C1 segment of cervical spinal cord (tissue), 14 donors: ENCODE data around the gene CDH24.

ENCODE experiments used
- DNase-seq, 14 donors: peaks; one replicate each; lab custom pipeline; 2025; lab: John Stamatoyannopoulos, UW

The CDH24 gene

DNA sequence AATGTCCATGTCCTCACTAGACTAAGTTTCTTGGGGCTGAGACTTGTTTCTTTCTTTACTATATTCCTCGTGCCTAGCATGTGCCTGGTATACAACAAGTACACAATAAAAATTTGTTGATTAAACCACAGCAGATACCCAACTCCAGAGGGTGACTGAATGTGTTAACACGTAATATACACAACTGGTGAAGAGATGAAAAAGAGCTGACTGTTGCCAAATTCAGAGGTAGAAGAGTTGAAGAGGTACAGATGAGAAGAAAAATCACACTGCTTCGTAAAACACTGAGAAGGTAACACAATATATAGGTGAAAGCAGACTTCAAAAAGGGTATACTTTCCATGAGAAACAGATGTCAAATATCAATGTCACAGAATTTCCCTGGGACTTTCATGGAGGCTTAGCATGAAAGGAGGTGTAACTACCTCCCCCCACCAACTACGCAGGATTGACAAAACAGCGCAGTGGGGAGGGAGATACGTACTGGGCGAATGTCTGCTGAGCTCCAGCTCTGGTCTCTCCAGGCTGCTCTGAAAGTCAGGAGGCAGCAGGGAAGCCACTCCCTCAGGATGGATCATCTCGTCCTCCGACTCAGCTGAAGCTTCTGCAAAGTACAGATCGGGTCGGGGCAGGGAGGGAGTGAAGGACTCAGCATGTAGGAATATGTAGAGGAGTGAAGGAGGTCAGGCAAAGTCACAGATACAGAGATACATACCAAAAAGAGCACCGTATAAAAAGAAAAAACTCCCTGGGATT is 32.4 kb upstream of the CDH24 start:
- DNase-seq = no peak

- no peak for DNase-seq
Measured at GRCh38 chr14:23086565-23086964, 29.2 kb upstream of the CDH24 start.

DNA sequence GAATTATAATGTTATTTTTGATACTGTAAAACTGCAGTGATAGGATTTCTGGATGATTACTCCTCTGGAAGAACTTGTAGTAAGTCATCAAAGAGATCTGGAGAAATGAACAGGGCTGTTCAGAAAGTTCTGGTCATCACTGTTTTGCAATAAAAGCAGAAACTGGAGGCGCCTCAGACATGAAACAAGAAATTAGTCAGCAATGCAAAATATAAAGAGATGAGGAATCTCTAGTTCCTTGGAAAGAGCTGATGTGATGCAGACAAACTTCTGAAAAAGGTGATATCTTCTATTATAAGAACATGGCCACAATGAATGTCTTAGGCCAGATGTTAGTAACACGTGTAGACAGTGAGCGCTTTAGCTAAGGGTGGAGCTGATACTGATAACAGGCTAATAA is 28.1 kb upstream of the CDH24 start:
- DNase-seq = no peak

GRCh38 chr14:23080474-23080873 is 23.2 kb upstream of the CDH24 start:
- DNase-seq = no peak

- no peak for DNase-seq
Measured at GRCh38 chr14:23079716-23080115, 22.4 kb upstream of the CDH24 start.

GRCh38 chr14:23078692-23079116 is 21.4 kb upstream of the CDH24 start:
- DNase-seq = no peak

- no peak for DNase-seq
Measured at GRCh38 chr14:23077962-23078361, 20.6 kb upstream of the CDH24 start.

GRCh38 chr14:23076785-23077408 is 19.6 kb upstream of the CDH24 start:
- no peak for DNase-seq

DNA sequence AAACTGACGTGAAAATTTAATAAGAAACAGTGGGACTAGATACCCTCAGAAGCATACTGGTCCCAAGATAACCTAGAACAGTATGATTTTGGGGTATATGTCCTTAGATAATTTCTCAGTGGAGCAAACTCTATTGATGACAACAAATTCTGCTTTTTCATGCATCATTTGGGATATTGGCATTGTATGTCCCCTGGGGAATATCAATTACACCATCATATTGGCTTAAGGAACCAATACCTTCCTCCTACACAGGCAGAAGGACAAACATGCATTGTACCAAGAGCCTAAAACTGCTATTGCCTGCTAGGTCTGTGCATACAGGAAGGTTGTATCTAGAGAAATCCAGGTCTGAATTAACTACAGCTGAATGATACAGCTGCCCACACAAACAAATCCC is 17.6 kb upstream of the CDH24 start:
- no peak for DNase-seq

DNA sequence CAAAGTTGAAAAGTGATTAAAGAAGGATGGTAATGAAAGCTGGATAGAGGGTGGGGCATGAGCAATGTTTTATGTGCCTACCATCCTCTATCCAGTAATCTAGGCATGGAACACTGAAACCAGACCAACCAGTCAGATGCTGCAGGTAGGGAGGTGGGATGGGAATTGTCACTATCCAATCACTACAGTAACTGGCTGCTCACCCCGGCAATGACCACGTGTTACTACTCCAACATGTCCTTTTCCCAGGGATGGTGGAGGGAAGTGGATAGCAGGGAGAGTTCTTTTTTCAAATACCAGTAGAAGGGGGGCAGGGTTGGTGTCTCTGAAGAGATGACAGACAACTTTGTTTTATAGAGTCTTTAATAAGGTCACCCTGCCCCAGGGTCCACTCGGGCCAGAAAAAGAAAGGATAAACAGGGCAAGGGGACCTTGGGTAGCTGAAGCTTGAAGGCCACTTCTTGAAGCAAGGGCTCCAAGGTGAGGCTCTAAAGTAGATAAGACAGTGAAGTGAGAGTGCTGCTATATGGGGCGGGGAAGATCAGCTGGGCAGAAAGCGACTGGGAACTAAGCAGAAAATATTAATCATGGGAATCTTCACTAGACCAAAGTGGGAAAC is 14.7 kb upstream of the CDH24 start:
- no peak for DNase-seq

- no peak for DNase-seq
Measured at GRCh38 chr14:23071244-23071920, 14.1 kb upstream of the CDH24 start.

DNA sequence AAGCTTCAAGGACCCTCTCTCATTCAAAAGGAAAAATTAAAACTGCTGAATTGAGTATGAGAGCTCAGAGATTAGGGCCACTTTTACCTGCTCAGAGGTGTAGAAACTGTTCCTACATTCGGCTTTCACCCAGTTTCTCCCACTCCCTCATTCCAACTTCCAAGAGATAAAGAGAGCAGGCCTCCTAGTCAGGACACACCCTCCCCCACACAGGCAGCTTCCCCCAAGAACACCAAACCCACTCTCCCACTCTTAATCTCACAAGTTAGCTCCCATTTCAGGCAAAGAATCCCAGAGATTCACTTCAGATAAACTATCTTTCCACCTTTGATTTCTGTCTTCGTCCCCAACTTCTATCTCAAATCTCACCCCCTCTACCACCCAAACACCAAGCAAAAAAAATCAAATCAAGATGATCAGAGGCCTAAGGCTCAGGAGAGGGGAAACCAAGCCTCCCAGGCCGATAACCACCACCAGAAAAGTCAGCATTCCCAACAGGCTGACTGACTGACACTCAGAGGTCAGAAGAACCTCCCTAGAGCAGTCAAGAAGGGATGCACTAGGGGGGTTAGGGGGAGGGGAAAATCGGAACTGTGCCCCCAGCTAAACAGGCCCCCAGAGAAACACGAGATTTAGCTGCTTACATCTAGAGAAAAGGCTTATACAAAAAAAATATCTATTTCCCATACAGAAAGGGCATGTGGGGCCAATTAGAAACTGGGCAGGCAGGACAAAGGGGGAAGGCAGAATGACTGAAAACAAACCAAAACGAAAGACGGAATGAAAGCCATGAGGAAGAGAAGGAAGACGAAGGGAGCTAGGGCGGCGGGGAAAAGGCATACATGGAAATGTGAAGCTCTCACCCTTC is 13.2 kb upstream of the CDH24 start:
- DNase-seq = no peak

- DNase-seq = no peak
Measured at GRCh38 chr14:23069413-23069806, 12.1 kb upstream of the CDH24 start.

DNA sequence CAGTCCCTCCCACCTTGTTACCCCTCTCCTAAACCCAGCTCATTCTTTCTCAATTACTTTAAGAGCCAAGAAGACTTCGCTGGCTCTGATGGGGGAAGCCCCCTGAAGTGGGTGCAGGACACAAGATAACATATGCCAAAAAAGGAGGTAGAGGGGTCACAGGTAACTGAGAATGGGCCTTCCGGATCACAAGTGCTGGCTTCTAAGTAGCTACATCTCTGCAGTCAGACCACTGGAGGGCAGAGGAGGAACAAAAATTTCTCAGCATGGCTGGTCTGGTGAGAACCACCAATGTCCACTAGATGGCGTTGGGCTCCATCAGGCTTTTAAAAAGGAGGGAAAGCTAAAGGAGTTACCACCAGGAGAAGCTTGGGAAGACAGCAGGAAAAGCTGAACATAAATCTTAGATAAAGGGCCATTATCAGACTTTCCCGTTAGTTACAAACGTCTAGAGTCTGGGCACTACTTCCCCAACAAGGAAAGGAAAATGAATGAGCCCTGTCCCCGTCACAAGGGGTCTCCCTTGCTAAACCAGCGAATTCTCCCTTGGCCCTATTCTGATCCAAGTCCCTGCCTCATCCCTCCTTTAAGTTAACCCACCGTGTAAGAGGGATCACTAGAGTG is 11.6 kb upstream of the CDH24 start:
- no peak for DNase-seq

- DNase-seq = no peak
Measured at GRCh38 chr14:23067847-23068788, 10.8 kb upstream of the CDH24 start.

DNA sequence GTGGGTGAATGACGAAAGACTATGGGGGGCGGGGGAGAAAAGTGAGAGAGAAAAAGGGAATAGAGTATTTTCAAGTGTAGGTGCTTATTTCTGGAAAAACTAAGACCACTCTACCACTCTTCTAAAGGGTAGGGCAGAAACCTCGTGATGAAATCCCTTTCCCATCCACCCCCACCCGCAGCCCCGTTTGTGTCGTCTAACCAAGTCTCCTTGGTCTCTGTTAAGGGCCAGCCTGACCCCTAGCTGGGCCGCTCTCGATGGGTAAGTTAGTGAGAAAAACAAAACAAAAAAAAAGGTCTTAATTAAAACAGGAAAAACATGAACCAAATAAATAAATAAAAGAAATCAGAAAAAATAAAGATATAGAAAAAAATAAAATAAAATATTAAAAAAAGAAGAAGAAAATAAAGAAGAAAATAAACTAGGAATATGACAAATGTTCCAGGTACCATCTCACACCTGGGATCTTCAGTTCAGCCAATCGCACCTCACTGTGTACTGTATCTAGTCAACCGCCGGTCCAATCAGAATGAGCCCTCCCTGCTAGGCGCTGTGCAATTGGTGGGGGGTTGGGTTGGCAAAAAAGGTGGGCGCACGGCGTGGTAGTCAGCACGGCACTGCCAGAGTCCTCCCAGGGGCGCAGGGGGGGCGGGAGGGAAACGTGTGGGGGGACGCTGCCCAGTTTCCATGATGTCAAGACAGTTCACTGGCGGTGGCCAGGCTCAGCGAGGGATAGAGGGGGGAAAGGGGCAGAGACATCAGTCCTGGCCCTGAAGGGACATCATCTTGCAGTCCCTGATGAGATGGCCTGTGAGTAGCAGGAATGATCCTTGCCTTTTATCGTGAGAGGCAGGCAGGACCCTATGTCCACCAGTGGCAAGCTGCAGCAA is 9.8 kb upstream of the CDH24 start:
- no peak for DNase-seq

DNA sequence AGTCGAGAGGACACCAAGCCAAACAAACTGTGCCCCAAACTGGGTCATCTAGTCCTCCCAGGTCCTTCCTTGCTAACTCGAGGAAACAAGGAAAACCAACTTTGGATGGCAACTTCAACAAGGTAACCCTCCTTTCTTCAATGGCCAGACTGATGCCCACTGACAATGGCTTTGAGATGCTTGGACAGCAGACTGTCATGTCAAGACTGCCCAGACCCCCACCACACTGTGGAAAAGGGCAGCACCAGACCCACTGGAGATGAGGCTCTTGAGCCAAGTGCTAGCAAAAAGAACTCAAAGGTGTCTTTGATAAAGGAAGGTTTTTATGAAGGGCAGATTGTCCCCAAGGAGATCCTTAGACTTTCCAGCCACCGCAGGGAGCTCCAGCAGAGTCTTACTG is 9.0 kb upstream of the CDH24 start:
- DNase-seq = no peak

- no peak for DNase-seq
Measured at GRCh38 chr14:23063601-23064000, 6.3 kb upstream of the CDH24 start.

DNA sequence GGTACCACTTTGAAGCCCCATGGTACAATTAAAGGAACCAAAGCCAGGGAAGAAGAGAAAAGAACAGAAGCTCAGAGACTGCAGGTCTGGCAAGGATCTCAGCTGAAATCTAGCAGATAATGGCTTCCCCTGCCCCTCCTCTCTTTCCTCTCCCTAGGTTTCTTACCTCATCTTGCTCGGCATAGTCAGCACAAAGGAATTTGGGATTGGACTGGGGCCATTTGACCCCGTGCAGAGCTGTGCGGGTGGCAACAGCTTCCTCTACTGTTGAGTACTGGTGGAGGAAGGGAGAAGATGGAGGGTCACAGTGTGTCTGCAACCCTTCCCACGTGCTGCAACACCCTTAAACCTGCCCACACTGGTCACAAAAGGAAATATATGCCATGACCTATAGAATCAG is 4.7 kb upstream of the CDH24 start:
- DNase-seq = no peak
